HG03442 (cell line): Measurements from ENCODE around the gene SMOC1.
A peak's percentile ranks its signal among the peaks of the same experiment; 100 is the strongest.

Experiments
- ATAC-seq: cut with Tn5 transposase; IDR thresholded peaks from one replicate; pipeline ENCODE4 v1.9.1; 2021; ENCODE audit warnings: mild to moderate bottlenecking, moderate library complexity; ENCODE audit not compliant: unreplicated experiment

Gene SMOC1, protein sequence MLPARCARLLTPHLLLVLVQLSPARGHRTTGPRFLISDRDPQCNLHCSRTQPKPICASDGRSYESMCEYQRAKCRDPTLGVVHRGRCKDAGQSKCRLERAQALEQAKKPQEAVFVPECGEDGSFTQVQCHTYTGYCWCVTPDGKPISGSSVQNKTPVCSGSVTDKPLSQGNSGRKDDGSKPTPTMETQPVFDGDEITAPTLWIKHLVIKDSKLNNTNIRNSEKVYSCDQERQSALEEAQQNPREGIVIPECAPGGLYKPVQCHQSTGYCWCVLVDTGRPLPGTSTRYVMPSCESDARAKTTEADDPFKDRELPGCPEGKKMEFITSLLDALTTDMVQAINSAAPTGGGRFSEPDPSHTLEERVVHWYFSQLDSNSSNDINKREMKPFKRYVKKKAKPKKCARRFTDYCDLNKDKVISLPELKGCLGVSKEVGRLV

GRCh38 chr14:69879175-69880043 is at the start of gene SMOC1:
SMOC1 (plus strand) TSS chr14:69879416; CDS start chr14:69879679, 263 bp downstream.
- ATAC-seq: peak; percentile 39

DNA sequence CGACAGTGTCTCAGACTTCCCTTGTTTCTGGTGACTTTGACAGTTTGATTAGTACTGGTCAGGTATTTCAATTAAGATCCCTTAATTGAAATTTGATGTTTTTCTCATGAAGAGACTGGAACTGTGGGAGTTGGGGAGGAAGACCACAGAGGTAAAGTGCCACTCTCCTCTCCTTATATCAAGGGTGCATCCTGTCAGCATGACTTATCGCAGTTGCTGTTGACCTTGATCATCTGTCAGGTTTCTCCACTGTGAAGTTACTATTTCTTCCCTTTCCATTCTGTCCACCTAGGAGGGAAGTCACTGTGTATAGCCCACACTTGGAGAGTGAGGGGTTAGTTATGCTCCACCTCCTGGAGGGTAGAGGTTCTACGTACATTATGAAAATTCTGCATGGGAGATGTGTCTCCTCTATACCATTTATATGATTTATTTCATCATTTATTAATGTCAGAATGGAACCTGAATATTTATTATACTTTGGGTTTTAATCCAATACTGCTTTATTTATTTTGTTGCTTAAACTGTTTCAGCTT is 40.3 kb upstream of the SMOC1 start:
- ATAC-seq: no peak

- no peak for ATAC-seq
These were observed 39.6 kb upstream of the SMOC1 start for GRCh38 chr14:69839661-69840060.

DNA sequence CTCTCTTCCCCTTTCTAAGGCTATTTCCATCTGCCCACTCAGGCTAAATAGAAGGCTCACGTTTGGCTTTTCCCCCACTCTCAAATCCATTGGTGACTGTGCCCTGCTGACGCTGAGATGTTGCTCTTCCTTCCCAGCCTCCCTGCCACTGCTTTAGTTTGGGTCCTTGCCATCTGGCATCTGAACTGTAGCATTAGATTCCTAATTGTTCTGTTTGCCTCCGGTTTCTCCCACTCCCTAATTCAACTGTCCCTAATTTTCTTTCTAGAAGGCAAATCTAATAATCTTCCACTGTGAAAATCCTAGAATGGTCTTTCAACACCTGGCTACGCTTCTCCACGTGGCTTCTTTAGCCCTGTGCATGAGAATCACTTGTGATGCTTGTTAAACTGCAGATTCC is 37.6 kb upstream of the SMOC1 start:
- ATAC-seq: no peak

GRCh38 chr14:69842686-69843420 is 36.4 kb upstream of the SMOC1 start:
- ATAC-seq: no peak

DNA sequence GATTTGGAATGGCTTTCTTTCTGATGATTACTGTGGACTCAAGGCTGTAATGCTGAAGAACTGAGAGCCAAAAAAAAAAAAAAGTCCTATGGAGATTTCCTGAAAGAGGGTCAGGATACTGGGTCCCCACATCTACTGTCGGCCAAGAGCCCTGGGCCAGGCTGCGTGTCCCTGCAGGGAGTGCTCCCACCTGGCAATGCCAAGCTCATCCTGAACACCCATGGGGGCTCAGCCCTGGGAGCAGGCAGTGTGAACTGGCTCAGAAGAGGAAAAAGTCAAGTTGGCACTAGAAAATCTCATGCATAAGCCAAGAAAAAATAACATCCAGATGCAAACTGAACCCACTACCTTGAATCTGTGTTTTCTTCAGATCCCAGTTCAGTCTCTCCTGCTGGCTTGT is 35.0 kb upstream of the SMOC1 start:
- no peak for ATAC-seq

- ATAC-seq: no peak
These were observed 34.1 kb upstream of the SMOC1 start for GRCh38 chr14:69845050-69845581.

DNA sequence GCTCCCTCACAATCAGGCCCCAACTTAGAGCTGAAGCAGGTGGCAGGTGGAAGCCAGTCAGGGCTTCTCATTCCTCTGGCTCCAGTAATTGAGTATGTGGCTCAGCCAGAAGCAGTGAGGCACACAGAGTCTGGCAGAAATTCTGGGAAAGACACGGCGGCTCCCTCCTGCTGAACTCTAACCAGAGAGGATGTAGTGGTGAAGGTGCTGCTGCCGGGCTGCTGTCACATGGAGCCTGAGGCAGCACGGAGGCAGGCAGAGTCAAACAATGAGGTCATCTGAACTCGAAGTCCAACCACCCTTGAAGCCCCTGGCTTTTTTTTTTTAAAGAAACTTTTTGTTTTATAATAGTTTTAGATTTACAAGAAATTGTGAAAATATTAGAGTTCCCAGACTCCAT is 33.4 kb upstream of the SMOC1 start:
- ATAC-seq: no peak

- ATAC-seq: no peak
These were observed 31.1 kb upstream of the SMOC1 start for GRCh38 chr14:69848156-69848555.

- no peak for ATAC-seq
These were observed 30.3 kb upstream of the SMOC1 start for GRCh38 chr14:69848903-69849391.

GRCh38 chr14:69850086-69850735 is 29.0 kb upstream of the SMOC1 start:
- ATAC-seq: no peak

DNA sequence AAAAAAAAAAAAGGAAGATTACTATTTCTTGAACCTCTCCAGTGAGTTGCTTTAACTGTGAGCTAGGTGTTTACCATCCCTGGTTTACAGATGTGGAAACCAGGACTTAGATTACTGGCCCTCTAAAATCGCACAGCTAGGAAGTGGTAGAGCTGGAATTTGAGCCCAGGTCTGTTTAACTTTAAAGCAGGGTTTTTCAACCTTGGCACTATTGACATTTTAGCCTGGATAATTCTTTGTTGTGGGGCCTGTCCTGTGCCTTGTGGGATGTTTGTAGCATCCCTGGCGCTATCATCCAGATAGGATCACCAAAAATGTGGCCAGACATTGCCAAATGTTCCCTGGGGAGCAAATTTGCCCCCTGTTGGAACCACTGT is 28.5 kb upstream of the SMOC1 start:
- ATAC-seq: no peak

DNA sequence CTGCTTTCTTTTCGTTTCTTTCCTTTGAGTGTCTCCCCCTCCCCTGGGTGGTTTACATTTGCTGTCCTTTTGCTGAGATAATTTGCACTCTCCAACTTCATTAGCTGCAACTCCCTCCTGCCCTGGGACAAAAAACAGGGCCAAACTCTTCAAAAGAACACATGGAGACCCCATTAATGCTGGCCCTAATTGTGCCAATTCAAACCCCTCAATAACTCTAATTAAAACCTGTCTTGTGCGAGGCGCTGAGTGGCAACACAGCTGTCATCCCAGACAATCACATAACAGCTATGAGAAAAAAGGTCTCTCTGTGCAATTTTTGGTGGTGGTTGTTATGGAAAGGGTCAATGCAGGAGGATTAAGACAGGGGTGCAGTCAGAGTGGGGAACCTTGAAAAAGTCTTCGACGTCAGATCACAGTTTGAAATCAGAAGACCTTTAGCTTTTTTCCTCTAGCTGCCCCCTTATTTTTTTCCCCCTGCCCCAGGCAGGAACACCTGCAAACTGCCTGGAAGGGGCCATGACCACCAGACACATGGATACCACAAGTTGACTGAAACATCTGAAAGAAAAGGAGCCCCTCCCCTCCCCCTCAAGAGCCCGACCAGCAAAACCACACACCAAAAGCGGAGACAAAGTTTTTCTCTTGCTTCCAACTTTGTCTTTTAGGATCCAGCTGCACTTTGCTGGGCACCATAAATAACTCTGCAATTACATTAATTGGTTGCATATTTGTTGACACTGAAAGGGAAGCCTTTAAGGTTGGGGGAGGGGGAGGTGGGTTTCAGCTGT is 26.5 kb upstream of the SMOC1 start:
- ATAC-seq: no peak

DNA sequence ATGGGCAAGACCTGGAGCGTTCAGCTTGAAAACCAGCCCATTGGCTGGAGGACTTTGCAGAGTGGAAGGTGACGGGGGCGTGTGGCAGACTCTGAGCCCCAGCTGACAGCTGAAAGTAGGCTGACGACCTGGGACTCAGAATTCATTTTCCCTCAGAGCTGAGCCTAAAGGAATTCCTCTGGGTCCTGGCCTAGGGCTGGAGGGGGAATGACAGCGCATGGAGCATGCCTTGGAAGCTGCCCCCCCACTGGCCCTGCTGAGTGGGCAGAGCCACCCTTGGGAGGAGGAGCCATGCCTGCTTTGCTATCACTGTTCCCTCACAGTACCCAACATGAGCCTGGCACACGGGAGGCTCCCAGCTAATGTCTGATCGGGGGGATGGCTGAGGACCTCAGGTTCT is 25.4 kb upstream of the SMOC1 start:
- no peak for ATAC-seq

GRCh38 chr14:69854598-69854997 is 24.6 kb upstream of the SMOC1 start:
- no peak for ATAC-seq

DNA sequence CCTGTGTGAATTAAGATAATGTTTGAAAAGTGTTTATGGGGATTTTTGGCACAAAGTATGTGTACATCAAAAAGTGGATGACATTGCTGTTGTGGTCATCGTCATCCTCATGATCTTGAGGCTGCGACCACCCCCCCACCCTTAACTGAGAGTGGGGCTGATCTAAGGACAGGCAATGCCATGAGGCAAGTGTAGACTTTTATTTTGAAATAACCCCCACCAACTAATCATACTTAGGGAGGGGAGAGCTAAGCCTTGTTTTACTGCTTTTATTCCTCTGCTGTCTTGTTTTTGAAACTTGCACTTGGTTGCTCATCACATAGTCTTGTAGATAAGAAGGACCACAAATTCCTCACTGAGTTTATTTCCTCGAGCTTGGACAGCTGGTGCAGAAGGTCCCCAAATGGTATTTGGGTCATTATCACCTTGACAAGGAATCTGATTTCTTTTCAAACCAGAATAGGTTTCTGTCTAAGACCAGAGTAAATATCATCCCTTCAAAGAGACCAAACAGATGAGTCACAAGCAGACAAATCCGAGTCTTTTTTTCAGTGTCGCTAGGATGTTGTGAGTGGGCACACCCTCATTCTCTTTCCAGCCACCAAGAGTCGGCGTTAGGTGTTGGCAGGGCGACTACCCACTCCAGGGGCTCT is 23.9 kb upstream of the SMOC1 start:
- no peak for ATAC-seq

GRCh38 chr14:69858801-69859200 is 20.4 kb upstream of the SMOC1 start:
- no peak for ATAC-seq

DNA sequence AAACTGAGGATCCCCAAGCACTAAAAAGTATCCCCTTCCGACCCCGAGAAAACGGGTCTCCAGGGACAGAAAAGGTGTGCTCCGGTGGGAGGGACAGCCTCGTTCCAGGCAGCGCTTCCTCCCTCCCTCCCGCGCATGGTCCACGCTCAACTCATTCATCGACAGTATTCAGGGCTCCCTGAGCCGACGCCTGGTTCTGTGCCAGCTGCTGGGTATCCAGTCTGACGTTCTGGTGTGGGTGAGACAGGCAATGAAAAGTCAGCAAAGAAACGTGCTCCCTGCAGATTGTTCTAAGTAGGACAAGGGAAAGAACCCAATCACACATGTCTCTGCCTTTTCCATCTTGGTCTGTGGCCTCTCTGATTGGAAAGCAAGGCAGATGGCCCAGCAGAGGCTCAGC is 19.6 kb upstream of the SMOC1 start:
- ATAC-seq: no peak

GRCh38 chr14:69860221-69860620 is 19.0 kb upstream of the SMOC1 start:
- no peak for ATAC-seq
